ENCODE results near the gene C2orf42.

Gene C2orf42

GRCh38 chr2:70192516-70192915, 1.7 kb upstream of the C2orf42 start:
- TF ChIP-seq TAF1 (IDR thresholded peaks at IDR 0.05; ENCODE audit: low read depth): no peak
- TF ChIP-seq NFIC (IDR thresholded peaks at IDR 0.05): no peak
- TF ChIP-seq RAD21 (IDR thresholded peaks at IDR 0.05; ENCODE audit: low read depth): no peak
- no peak for TF ChIP-seq ZBTB7A (IDR thresholded peaks at IDR 0.05; ENCODE audit: low read depth)
- TF ChIP-seq, protein P1, sequence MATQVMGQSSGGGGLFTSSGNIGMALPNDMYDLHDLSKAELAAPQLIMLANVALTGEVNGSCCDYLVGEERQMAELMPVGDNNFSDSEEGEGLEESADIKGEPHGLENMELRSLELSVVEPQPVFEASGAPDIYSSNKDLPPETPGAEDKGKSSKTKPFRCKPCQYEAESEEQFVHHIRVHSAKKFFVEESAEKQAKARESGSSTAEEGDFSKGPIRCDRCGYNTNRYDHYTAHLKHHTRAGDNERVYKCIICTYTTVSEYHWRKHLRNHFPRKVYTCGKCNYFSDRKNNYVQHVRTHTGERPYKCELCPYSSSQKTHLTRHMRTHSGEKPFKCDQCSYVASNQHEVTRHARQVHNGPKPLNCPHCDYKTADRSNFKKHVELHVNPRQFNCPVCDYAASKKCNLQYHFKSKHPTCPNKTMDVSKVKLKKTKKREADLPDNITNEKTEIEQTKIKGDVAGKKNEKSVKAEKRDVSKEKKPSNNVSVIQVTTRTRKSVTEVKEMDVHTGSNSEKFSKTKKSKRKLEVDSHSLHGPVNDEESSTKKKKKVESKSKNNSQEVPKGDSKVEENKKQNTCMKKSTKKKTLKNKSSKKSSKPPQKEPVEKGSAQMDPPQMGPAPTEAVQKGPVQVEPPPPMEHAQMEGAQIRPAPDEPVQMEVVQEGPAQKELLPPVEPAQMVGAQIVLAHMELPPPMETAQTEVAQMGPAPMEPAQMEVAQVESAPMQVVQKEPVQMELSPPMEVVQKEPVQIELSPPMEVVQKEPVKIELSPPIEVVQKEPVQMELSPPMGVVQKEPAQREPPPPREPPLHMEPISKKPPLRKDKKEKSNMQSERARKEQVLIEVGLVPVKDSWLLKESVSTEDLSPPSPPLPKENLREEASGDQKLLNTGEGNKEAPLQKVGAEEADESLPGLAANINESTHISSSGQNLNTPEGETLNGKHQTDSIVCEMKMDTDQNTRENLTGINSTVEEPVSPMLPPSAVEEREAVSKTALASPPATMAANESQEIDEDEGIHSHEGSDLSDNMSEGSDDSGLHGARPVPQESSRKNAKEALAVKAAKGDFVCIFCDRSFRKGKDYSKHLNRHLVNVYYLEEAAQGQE (IDR thresholded peaks at IDR 0.05; ENCODE audit: low read depth): no peak

GRCh38 chr2:70191244-70191735, 471 bp upstream of the C2orf42 start:
- no peak for TF ChIP-seq EP300 (IDR thresholded peaks at IDR 0.05; ENCODE audit: borderline replicate concordance)
- no peak for TF ChIP-seq RAD21 (IDR thresholded peaks at IDR 0.05; ENCODE audit: low read depth)
- TF ChIP-seq TEAD4 (IDR thresholded peaks at IDR 0.05): no peak

GRCh38 chr2:70188460-70188859, 2.4 kb downstream of the C2orf42 start:
- TF ChIP-seq, protein P2, sequence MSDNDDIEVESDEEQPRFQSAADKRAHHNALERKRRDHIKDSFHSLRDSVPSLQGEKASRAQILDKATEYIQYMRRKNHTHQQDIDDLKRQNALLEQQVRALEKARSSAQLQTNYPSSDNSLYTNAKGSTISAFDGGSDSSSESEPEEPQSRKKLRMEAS (IDR thresholded peaks at IDR 0.05): no peak
- TF ChIP-seq TEAD4 (IDR thresholded peaks at IDR 0.05) (no peak), FOXM1 (IDR thresholded peaks at IDR 0.05; ENCODE audit: borderline replicate concordance, low read depth) (no peak), TAF1 (IDR thresholded peaks at IDR 0.05; ENCODE audit: low read depth) (no peak), EGR1 (IDR thresholded peaks at IDR 0.05) (no peak), ZBTB7A (IDR thresholded peaks at IDR 0.05; ENCODE audit: low read depth) (no peak), RAD21 (IDR thresholded peaks at IDR 0.05; ENCODE audit: low read depth) (no peak), TCF12 (IDR thresholded peaks at IDR 0.05; ENCODE audit: low read depth) (no peak)

GRCh38 chr2:70182689-70183088, 8.1 kb downstream of the C2orf42 start:
- TF ChIP-seq FOXM1 (IDR thresholded peaks at IDR 0.05; ENCODE audit: borderline replicate concordance, low read depth): no peak
- TF ChIP-seq CREB1 (IDR thresholded peaks at IDR 0.05; ENCODE audit: low read depth): no peak
- TF ChIP-seq, protein P3, sequence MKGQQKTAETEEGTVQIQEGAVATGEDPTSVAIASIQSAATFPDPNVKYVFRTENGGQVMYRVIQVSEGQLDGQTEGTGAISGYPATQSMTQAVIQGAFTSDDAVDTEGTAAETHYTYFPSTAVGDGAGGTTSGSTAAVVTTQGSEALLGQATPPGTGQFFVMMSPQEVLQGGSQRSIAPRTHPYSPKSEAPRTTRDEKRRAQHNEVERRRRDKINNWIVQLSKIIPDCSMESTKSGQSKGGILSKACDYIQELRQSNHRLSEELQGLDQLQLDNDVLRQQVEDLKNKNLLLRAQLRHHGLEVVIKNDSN (IDR thresholded peaks at IDR 0.05): no peak
- TF ChIP-seq EP300 (IDR thresholded peaks at IDR 0.05; ENCODE audit: borderline replicate concordance): no peak
- TF ChIP-seq TAF1 (IDR thresholded peaks at IDR 0.05; ENCODE audit: low read depth): no peak
- TF ChIP-seq RAD21 (IDR thresholded peaks at IDR 0.05; ENCODE audit: low read depth): no peak
- TF ChIP-seq, protein P1 (IDR thresholded peaks at IDR 0.05; ENCODE audit: low read depth): no peak
- TF ChIP-seq ZBTB7A (IDR thresholded peaks at IDR 0.05; ENCODE audit: low read depth): no peak
- TF ChIP-seq TEAD4 (IDR thresholded peaks at IDR 0.05): no peak
- no peak for TF ChIP-seq NFIC (IDR thresholded peaks at IDR 0.05)

DNA sequence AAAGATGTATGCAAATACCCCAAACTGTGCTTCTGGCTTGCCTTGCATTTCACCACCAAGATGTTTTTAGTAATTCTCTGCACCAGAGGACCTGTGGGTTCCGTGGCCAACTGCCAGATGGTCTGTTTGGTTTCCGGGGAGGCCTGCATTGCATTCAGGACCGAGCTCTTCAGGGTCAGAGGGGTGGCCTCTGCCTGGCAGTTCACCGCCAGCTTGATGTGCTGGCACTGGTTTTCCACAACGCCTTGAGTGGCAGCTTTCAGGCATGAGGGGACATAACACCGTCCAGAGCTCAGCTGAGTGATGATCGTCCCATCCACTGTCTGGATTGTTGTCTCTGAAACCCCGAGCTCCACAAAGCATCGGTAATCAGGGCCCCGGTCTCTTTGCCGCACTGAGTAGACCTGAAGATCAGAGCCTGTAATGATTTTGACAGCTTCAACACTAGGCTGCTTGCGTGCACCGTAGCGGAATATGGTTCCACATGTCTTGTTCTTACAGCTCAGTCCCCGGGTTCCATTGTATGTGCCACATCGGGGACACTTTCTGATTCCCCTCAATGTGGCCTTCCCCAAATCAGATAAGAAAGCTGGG, 9.4 kb downstream of the C2orf42 start:
- TF ChIP-seq EP300 (IDR thresholded peaks at IDR 0.05; ENCODE audit: borderline replicate concordance) (no peak), TCF12 (IDR thresholded peaks at IDR 0.05; ENCODE audit: low read depth) (no peak), TAF1 (IDR thresholded peaks at IDR 0.05; ENCODE audit: low read depth) (no peak), FOXM1 (IDR thresholded peaks at IDR 0.05; ENCODE audit: borderline replicate concordance, low read depth) (no peak), CEBPB (IDR thresholded peaks at IDR 0.05) (no peak), CREB1 (IDR thresholded peaks at IDR 0.05; ENCODE audit: low read depth) (no peak), ZBTB7A (IDR thresholded peaks at IDR 0.05; ENCODE audit: low read depth) (no peak), YY1 (IDR thresholded peaks at IDR 0.05; ENCODE audit: low read depth) (no peak), EGR1 (IDR thresholded peaks at IDR 0.05) (no peak), TEAD4 (IDR thresholded peaks at IDR 0.05) (no peak)
- TF ChIP-seq, protein P2 (IDR thresholded peaks at IDR 0.05): no peak
- TF ChIP-seq, protein P3 (IDR thresholded peaks at IDR 0.05): no peak
- TF ChIP-seq, protein P1 (IDR thresholded peaks at IDR 0.05; ENCODE audit: low read depth): no peak
